T-helper 2 cell treated with Interferon-gamma antibody and Interleukin-4, amounts not matched to agents 100 ng/mL and 5 ng/mL, for 36 hours (primary cell): ENCODE data around the gene CPLX1. TPM values are rescaled to one million over a fixed set of nuclear protein-coding genes. Genes with fewer than 3 reads are reported as not detected.

Source experiments
- intact Hi-C: fragments of 100-400 bp; cut with micrococcal nuclease; formaldehyde crosslinking; loops from one replicate; pipeline ENCODE4 v1.15.1; 2023
- total RNA-seq: library from RNA; stranded (reverse); gene quantifications from 2 replicates; pipeline ENCODE4 v1.2.3, GENCODE V29; 2022

CPLX1 gene
- total RNA-seq: 0.48 and 0.86 TPM in 2 replicates

DNA sequence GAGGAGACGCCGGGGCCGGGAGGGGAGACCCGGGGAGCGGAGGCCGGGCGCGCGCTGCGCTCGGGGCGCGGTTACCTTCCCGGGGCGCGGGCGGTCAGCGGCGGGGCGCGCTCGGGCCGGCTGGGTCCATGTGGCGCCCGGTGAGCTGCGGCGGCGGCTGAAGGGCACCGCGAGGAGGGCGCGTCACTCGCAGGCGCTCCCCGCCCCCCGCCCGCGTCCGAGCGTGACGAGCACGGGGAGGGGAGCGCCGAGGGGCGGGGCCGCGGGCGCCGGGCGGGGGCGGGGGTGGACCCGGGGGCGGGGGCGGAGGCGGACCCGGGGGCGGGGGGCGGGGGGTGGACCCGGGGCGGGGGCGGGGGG, at the start of gene CPLX1:
TSS of gene CPLX1 (minus strand) at position 159 of the 360 bp plus-strand sequence. CDS start 1,607 bp downstream, outside the sequence.
- intact Hi-C loops: no loop called here

DNA sequence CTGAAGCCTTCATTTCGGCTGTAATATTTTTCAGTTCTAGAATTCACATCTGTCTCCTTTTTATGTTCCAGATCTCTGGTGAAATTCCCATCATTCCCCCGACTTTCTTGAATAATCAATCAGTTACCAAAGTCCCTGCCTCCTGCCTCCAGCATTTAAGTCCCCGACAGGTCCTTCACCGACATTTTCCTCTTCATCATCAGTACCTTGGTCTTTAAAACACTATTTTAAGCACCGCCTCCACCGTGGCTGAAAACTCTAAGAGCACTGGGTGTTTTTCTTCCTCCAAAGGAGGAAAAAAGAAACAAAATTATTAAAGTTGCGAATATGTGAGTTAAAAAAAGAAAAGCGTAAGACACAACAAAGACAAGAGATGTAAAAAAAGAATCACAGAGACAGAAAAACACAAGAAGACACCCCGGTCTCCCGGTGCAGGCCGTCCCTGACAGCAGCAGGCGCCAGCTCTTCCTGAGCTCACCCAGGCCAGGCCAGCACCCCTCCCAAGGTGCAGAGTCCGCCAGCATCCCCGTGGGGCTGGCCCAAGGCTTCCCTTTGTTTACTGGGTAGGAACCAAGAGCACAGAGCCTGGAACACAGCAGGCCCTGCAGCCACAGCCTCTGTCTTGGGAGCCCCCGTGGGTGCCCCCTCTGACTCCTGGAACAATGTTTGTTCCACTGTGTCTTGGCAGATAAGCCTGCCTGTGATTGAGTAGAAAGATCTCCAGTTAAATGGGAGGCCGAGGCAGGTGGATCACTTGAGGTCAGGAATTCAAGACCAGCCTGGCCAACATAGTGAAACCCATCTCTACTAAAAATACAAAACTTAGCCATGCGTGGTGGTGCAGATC, 49.3 kb upstream of the CPLX1 start:
- intact Hi-C loops: loop anchor here (10.0 kb wide), 1 partner anchor 100 kb away; the partner anchor contains the start of gene DGKQ

DNA sequence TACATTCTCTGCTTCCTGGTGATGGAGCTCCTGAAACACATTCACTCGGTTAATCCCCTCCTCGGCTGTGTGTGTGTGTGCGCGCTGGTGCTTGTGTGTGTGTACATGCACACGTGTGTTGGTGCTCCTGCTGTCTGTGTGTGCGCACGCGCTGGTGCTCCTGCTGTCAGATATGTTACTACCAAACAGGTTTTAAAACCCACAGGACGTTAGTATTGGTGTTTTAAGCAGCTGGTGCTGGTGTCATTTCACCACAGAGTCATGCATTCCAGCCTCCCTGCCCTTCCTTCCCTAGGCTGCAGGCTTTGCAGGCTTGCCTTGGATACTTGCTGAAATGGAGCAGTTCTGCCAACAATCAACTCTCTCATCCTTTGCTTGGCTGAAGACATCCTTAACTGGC, 48.1 kb upstream of the CPLX1 start:
- intact Hi-C loops: loop anchor here (10.0 kb wide), 1 partner anchor 101 kb away; the partner anchor contains the start of gene DGKQ

DNA sequence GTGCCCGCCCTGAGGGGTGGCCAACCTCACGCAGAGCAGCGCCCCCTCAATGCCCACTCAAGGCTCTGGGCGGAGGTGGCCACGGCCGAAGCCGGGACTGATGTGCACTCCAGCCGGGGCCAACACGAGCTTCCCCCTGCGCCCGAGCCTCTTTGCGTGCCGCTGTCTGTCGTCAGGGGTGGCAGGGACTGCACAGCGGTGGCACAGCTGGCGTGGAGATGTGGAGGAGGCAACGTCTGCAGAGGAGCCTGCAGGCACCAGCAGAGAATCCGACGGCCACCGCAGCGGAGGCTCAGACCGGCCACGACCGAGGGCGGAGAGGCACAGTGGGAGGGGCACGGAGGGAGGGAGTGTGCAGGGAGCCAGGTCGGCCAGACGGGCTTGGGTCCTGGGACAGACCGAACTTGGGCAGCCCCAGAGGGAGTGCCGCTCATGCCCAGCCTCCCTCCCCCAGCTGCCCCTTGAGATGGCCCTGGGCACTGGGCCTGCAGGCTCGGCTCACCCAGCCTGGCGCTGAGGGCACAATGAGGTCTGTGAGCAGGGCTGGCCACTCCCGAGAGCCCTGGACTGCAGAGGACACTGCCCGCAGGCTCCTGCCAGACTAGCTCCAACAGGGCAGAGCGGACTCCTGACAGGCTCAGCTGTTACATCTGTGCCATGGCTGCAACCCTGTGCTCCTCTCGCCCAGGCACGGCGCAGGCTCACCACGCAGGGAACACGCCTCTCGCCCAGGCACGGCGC, 46.5 kb upstream of the CPLX1 start:
- intact Hi-C loops: loop anchor here (10.0 kb wide), 1 partner anchor 102 kb away; the partner anchor contains the start of gene DGKQ

DNA sequence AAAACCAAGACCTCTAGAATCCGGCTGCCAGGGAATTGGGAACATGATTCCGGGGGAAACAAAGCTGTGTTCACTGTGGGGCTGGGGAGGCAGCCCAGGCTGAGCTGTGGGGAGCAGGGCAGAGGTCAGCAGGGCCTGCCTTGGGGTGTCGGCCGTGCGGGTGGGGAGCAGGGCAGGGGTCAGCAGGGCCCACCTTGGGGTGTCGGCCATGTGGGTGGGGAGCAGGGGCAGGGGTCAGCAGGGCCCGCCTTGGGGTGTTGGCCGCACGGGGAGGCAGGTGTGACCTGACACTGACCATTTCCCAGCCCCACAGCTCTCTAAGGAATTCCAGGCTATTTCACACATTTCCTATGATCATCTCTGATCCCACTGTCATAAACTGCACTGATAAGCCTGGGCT, 45.6 kb upstream of the CPLX1 start:
- intact Hi-C loops: loop anchor here (10.0 kb wide), 1 partner anchor 103 kb away; the partner anchor contains the start of gene DGKQ

DNA sequence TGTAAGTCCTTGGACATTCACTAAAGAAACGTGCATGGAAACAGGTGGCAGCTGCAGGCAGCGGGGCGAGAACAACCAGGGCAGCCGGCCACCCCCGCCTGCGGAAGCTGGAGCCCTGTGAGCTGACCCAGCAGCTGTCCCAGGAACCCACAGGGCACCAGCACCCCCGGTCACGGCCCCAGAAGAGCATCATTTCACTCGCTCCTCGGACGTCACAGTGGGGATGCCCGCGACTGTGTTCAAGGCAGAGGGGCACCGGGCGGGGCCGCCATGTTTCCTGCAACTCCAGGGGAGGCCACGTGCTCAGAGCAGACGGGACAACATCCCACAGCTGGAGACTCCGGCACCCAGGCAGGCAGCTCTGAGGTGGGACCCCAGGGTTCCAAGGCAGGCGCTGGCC, 45.0 kb upstream of the CPLX1 start:
- intact Hi-C loops: loop anchor here (10.0 kb wide), 1 partner anchor 104 kb away; the partner anchor contains the start of gene DGKQ

DNA sequence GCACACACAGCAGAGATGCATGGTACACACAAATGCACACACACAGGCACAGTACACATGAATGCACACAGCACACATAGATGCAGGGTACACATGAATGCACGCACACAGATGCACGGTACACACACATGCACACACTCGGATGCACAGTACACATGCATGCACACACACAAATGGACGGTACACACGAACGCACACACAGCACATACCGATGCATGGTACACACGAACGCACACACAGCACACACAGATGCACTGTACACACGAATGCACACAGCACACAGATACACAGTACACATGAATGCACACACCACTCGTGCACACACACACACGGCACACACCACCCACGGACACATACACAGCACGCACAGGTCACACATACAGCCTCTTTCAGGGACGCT, 43.8 kb upstream of the CPLX1 start:
- intact Hi-C loops: loop anchor here (10.0 kb wide), 1 partner anchor 105 kb away; the partner anchor contains the start of gene DGKQ

DNA sequence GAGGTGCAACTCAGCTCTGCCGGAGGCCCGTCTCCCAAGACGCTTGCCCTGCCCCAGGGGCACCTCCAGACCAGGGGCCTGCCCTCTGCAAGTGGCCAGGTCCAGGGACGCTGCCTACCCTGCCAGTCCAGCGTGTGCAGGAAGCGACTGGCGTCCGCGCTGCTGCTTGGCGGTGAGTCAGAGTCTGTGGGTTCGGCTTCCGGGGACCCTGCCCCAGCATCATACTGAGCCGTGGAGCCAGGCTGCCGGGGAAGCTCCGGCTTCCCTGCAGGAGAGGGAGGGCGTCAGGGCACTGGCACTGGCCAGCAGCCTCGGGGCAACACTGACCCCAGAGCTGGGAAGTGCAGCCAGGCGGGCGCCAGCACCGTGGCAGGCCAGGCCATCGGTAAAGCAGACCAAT, 42.5 kb upstream of the CPLX1 start:
- intact Hi-C loops: no loop called here

DNA sequence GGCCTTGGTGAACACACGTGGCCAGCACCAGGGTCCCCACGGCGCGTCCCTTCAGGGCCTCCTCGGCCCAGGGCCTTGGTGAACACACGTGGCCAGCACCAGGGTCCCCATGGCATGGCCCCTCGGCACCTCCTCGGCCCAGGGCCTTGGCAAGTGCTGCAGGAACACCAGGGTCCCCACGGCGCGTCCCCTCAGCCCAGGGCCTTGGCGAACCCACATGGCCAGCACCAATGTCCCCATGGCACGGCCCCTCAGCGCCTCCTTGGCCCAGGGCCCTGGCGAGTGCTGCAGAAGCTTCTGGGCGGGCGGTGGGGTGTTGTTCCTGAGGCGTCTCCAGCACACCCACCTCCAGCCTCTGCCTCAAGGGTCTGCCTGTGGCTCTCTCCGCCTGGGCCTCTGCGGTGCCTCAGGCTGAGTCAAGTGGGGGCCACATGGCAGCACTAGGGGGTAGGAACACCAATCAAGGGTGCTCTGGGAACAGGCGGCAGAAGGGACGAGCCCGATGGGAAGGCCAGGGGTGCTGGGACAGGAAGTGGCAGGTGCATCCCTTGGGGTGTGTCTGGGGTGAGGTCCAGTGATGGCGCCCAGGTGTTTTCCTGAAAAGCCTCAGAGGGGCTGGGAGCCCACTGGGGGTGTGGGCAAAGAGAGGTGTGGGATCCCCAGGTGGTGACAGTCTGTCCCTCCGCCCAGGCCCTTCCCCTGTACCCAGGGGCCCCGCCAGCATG, 41.8 kb upstream of the CPLX1 start:
- intact Hi-C loops: no loop called here

DNA sequence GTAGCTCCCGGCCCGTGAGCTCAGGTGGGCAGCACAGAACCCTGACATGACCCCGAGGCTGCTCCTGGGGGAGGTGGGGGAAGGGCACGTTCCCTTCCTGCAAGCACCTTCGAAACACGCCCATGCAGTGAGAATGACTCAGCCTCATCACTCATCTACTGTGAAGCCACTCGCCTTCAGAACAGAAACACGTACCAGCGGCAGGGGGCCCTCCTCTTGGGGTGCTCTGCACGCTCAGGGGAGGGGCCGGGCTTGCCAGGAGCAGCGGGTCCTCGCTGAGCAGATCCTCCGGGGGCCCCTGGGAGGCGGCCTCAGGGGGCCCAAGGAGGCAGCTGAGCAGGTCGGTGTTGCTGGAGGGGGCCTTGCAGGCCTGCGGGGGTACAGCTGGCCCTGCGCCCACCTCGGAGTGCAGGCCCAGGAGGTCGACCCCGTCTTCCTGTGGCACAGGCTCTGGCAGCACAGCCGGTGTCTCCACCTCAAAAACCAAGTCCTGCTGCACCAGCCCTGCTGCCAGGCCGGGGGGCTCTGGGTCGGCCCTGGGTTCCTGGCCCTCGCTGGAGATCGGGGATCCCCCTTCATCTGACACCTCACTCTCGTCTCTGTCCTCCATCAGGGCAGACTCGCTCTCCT, 40.9 kb upstream of the CPLX1 start:
- intact Hi-C loops: no loop called here

DNA sequence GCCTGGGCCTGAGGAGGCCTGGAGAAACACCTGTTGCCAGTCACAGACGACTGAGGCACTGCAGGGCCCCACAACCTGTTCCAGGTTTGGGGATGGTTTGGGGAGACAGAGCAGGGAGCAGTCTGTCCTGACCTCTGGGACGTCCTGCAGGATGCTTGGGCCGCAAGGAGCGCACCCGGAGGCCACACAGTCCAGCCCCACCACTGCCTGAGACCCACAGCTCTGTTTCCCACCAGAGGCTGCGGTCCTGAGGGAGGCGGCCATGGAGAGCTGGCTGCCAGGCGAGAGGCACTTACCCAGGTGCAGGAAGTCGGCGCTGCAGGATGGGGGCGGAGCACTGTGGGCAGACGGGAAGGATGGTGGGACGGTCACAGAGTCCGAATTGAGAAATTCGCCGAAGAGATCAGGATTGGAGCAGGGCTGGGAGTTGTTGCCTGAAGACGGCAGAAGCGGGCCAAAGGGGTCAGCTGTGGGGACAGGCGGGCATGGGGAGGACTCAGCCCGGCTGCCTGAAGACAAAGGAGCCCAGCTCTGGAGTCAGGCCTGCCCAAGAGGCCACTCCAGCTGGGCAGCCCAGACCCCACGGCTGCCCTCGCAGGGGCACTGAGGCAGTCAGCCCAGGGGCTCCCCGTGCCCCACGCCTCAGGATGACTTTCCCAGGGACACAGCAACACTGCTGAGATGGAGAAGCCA, 40.3 kb upstream of the CPLX1 start:
- intact Hi-C loops: no loop called here

DNA sequence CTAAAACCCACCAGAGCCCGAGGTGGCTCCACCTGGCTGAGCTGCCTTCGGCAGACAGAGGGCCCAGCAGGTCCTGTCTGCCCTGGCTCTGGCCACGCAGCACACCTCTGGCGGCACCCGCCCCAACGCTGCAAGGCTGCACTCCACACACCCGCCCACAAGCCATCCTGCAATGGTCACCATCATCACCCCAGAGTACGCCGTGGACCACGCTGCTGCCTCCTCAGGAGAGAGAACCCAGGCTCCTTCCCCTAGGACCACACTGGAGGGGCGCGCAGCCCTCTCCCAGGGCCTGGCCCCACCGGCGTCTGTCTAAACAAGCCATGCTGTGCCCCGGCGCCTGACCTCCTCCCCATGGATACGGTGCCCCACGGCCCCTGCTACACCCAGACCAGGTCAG, 39.6 kb upstream of the CPLX1 start:
- intact Hi-C loops: no loop called here

DNA sequence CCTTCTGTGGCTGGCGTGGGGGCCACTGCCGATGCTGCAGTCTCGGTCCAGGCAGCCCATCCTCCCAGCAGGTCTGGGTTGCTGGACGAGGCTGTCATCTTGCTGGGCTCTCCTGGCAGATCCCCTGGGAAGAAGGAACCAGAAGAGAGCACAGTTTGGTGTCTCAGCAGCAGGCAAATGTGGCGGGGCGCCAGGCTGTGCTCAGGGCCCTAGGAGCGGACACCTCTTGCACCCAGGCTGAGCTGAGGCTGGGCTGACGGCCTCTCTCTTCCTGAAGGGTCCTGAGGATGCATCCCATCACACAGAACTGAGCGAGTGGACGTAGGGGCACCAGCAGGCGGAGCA, 39.2 kb upstream of the CPLX1 start:
- intact Hi-C loops: no loop called here

DNA sequence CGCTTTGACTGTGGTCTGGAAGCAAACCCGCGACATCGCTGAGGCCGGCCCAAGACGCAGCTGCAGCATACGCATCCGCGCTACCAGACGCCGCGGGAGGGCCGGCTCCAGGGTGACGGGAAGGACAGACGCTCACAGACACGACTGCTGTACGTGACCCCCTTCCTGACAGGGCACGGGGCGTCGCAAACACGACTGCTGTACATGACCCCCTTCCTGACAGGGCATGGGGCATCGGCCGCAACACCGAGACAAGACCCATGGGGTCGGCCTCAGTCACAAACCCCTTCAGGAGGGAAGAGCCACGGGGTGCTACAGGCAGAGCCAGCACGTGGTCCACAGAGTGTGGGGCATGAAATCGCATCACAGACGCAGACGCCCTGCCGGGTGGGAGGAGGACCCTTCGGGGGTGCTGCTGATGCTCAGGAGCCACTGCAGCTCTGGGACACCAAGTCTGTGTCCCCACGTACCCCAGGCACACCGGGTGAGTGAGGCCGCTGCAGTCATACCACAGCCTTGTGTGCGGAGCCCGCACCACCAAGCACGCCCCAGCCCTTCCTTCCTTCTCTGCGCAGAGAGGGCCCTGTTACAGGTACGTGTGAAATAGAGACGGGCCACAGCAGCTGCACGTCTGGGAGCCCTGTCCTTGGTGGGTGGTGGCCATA, 38.7 kb upstream of the CPLX1 start:
- intact Hi-C loops: no loop called here

DNA sequence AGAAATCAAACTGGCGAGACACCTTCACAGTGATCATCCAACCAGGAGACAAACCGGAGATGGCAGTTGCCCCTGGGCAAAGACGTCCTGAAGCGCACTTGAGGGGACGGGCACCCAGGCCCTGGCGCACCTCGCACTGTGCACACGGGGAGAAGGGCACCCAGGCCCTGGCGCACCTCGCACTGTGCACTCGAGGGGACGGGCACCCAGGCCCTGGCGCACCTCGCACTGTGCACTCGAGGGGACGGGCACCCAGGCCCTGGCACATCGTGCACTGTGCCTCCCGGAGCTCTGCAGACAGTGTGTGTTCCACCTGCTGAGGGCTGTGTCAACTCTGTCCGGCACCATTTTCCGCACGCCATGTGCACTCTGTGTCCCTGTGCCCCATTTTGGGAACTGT, 34.6 kb upstream of the CPLX1 start:
- intact Hi-C loops: no loop called here

DNA sequence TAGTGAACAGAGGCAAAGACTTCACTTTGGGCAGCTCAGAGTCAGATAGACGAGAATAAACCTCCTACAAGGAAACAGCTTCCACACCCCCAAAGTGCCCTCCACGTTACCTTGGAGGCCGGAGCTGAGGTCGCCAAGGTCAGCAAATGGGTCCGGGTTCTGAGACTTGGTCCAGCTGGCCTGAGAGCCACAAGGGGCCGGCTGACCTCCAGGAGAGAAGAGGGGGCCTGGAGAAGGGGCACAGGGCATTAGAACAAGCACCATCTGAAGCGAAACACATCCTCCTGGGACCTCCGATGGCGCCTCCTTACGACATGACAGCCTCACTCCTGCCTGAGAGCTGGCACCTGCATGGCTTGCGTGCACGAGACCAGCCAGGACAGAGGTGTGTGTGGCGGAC, 33.6 kb upstream of the CPLX1 start:
- intact Hi-C loops: no loop called here

DNA sequence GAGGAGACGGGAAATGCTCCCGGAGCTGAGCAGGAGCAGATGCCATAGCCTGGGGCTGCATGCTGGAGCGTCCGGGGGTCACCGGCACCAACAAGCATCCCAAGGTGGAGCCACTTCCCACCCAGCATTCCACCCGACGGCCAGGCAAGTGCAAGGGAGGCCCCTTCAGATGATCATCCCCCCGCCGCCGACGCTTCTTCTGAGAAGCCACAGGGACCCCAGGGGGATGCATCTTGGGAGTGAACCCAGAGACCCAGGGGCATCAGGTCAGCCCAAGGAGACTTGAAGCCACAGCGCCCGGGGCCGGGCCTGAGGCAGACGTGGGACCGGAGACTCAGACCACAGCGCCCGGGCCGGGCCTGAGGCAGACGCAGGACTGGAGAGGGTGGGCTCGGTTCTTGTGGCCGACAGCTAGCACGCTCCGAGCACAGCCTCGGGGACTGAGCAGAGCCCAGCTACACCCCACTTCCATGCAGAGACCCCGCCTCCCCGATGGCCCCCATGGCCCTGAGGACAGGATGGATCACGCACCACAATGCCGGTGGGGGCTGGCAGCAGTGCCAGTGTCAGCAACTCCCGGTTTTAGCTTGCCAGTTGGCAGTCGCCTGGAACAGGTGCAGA, 33.0 kb upstream of the CPLX1 start:
- intact Hi-C loops: no loop called here

DNA sequence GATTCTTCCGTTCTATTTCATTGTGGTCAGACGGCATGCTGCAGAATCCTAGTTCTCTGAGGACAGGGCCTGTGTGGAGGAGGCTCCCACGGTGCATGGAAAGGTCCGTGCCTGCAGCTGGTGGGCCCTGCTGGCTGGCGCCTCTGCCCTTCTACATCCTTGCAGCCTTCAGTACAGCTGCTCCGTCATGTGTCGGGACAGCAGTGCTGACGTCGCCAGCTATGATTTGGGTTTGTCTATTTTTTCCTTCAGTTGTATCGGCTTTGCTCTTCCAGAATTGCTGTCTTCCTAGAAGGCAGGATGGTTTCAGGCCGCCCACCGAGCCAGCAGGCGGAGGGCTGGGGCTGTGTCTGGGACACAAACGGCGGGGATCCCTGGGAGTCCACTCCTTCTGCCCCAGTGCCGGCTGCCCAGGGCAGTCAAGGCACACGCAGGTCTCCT, 32.1 kb upstream of the CPLX1 start:
- intact Hi-C loops: no loop called here

DNA sequence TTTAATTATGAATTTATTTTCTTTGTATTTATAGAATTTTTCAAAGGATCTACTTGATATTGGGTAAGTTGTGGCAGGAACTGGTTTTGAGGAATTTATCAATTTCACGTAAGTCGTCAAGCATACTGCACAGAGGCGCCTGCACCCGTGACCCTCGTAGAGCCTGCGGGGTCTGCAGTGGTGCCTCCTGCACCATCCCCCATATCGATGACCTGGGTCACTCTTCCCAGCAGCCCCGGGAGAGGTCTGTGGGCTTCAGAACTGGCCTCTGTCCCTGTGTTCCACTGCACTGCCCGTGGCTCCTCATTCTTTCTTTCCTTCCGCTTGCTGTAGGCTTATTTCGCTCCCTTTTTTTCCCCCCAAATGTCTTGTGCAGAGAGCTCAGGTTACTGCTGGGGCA, 31.5 kb upstream of the CPLX1 start:
- intact Hi-C loops: no loop called here
